Endothelial cell of umbilical vein (primary cell): ENCODE measurements around the gene PPIP5K1. TPM values are rescaled to one million over a fixed set of nuclear protein-coding genes. Genes with fewer than 3 reads are reported as not detected.
"Not testable (repeated sequence)": the region's sequence is repeated elsewhere in the genome, so short reads cannot be mapped to it uniquely, and the experiment has no call there.

ENCODE experiments used
- BruUV-seq: library from RNA; stranded (reverse); fragments of 400-500 nt; replicated peaks from 2 replicates; lab custom pipeline; 2021; lab: Mats Ljungman, UMichigan
- CTCF ChIA-PET: fragments of 300-600, 350-600 bp; sonication (Branson Sonifier 250); formaldehyde crosslinking; loops from one replicate; lab custom pipeline; 2021; ENCODE audit warnings: antibody characterized with exemption, inconsistent platforms; lab: Charles Lee
- POLR2A ChIA-PET: fragments of 300-600, 350-600 bp; sonication (Branson Sonifier 250); formaldehyde crosslinking; loops from one replicate; lab custom pipeline; 2021; ENCODE audit warnings: antibody characterized with exemption, inconsistent platforms; lab: Charles Lee
- DNase-seq: peaks from one replicate; pipeline ENCODE4 v3.0.0-alpha.2; 2011; ENCODE audit warnings: low read depth, low spot score
- FAIRE-seq: peaks from 2 replicates; lab custom pipeline; 2011; peaks lifted over from hg19 to GRCh38; lab: Jason Lieb, UNC
- H2AFZ ChIP-seq: 2 replicates; pipeline ENCODE4 v1.6.0; 2012; ENCODE audit warnings: low read depth, low read length, control low read depth, inconsistent platforms
- H3K27ac ChIP-seq: 2 replicates; pipeline ENCODE4 v1.5.1; 2011; ENCODE audit warnings: low read depth, mild to moderate bottlenecking, control low read depth, low read length, moderate library complexity; ENCODE audit not compliant: insufficient read depth
- H3K27me3 ChIP-seq, 2 experiments: 2 replicates each; pipeline versions ENCODE4 v1.6.0 to v1.6.1; 2011; ENCODE audit warnings: low read length in 2 of 2, mixed read lengths in 1 of 2; ENCODE audit not compliant: control insufficient read depth in 2 of 2, insufficient read depth in 2 of 2
- H3K36me3 ChIP-seq, 2 experiments: 2 replicates in 1 of 2; 3 replicates in 1 of 2; pipeline ENCODE4 v1.5.1; 2011; ENCODE audit warnings: low read length in 2 of 2, mild to moderate bottlenecking in 1 of 2, moderate library complexity in 1 of 2; ENCODE audit not compliant: control insufficient read depth in 2 of 2, insufficient read depth in 2 of 2; ENCODE audit errors: extremely low read depth in 1 of 2
- H3K4me1 ChIP-seq: 3 replicates; pipeline ENCODE4 v1.5.1; 2011; ENCODE audit warnings: mild to moderate bottlenecking, low read length; ENCODE audit not compliant: control insufficient read depth, insufficient read depth; ENCODE audit errors: extremely low read depth
- H3K4me2 ChIP-seq: 2 replicates; pipeline ENCODE4 v1.6.1; 2011; ENCODE audit warnings: low read length, control low read depth, mixed read lengths; ENCODE audit not compliant: insufficient read depth
- H3K4me3 ChIP-seq, 3 experiments: fragments of 200-600 bp in 1 of 3; sonication (generic), shearing (Covaris generic) in 1 of 3; replicated peaks in 1 of 3; 2 replicates each; pipeline ENCODE4 v1.5.1; 2011 to 2016; ENCODE audit warnings: control low read depth in 3 of 3, low read length in 3 of 3, mild to moderate bottlenecking in 2 of 3, inconsistent platforms in 1 of 3, low read depth in 1 of 3, moderate library complexity in 1 of 3; ENCODE audit not compliant: insufficient read depth in 1 of 3
- H3K79me2 ChIP-seq: 2 replicates; pipeline ENCODE4 v1.6.0; 2012; ENCODE audit warnings: low read length, inconsistent platforms; ENCODE audit not compliant: control insufficient read depth, insufficient read depth
- H3K9ac ChIP-seq: replicated peaks from 2 replicates; pipeline ENCODE3; 2011; ENCODE audit warnings: low read length, control low read depth; ENCODE audit not compliant: insufficient read depth; ENCODE audit errors: extremely low read depth
- H3K9me1 ChIP-seq: replicated peaks from 3 replicates; pipeline ENCODE4 v1.6.0; 2011; ENCODE audit warnings: mild to moderate bottlenecking, low read length; ENCODE audit not compliant: control insufficient read depth, insufficient read depth; ENCODE audit errors: extremely low read depth
- H3K9me3 ChIP-seq: replicated peaks from 2 replicates; pipeline ENCODE4 v1.5.1; 2012; ENCODE audit warnings: low read length, inconsistent platforms; ENCODE audit not compliant: control insufficient read depth, insufficient read depth
- H4K20me1 ChIP-seq: replicated peaks from 2 replicates; pipeline ENCODE3; 2011; ENCODE audit warnings: mild to moderate bottlenecking, low read length; ENCODE audit not compliant: control insufficient read depth, insufficient read depth; ENCODE audit errors: extremely low read depth
- EZH2 ChIP-seq: IDR thresholded peaks from 2 replicates; pipeline ENCODE4 v1.6.1; 2012; ENCODE audit warnings: borderline replicate concordance, low read depth, mild to moderate bottlenecking, moderate library complexity, low read length, inconsistent platforms; ENCODE audit not compliant: severe bottlenecking
- FOS ChIP-seq: IDR thresholded peaks from 2 replicates; pipeline ENCODE4 v1.6.1; 2011; ENCODE audit warnings: mild to moderate bottlenecking, low read length, moderate library complexity, borderline replicate concordance; ENCODE audit not compliant: insufficient read depth
- GATA2 ChIP-seq: IDR thresholded peaks from 2 replicates; pipeline ENCODE4 v1.7.0; 2011; ENCODE audit warnings: low read depth, mild to moderate bottlenecking, moderate library complexity, mixed read lengths, low read length; ENCODE audit not compliant: insufficient read length, insufficient read depth
- JUN ChIP-seq: IDR thresholded peaks from 2 replicates; pipeline ENCODE4 v1.6.1; 2011; ENCODE audit warnings: borderline replicate concordance, low read depth; ENCODE audit not compliant: insufficient read length, insufficient read depth
- MYC ChIP-seq: IDR thresholded peaks from one replicate; pipeline ENCODE4 v1.6.1; 2011; ENCODE audit warnings: mild to moderate bottlenecking, low read depth, low read length
- POLR2A ChIP-seq: IDR thresholded peaks from 2 replicates; pipeline ENCODE4 v1.6.1; 2012; ENCODE audit warnings: low read depth, mild to moderate bottlenecking, control low read depth, low read length
- POLR2AphosphoS5 ChIP-seq: IDR thresholded peaks from 2 replicates; pipeline ENCODE4 v1.6.1; 2012; ENCODE audit warnings: low read depth, mild to moderate bottlenecking, control low read depth, low read length, moderate library complexity; ENCODE audit not compliant: insufficient read depth
- dilution Hi-C: fragments of 300-500 bp; cut with MboI; formaldehyde crosslinking; loops from one replicate; pipeline ENCODE4 v1.15.0; 2019; ENCODE audit warnings: low sequenced_read_pairs; ENCODE audit not compliant: extremely low pct_ligation_motif_present
- intact Hi-C: fragments of 100-400 bp; cut with micrococcal nuclease; formaldehyde crosslinking; loops from one replicate; pipeline ENCODE4 v1.10.0; 2022
- polyA plus RNA-seq, 4 experiments: library from polyadenylated mRNA; depleted of rRNA in 3 of 4; stranded (reverse) in 3 of 4; unstranded in 1 of 4; fragments of >200 nt; gene quantifications; 2 replicates each; pipeline versions ENCODE4 v1.2.1 to v1.2.3, GENCODE V29; 2011 to 2012; ENCODE audit warnings: missing spikeins in 1 of 4
- total RNA-seq: library from RNA; stranded (reverse); gene quantifications from 2 replicates; pipeline ENCODE4 v1.2.3, GENCODE V29; 2021
- TF ChIP-seq, protein P1 (sequence below), 2 donors: IDR thresholded peaks; 1 replicate in 1 of 2; 2 replicates in 1 of 2; pipeline ENCODE4 v1.5.1; 2011; ENCODE audit warnings: low read length in 2 of 2, mild to moderate bottlenecking in 2 of 2, moderate library complexity in 2 of 2, control low read depth in 1 of 2, inconsistent platforms in 1 of 2, low read depth in 1 of 2; ENCODE audit not compliant: insufficient read depth in 1 of 2; ENCODE audit errors: extremely low read depth in 1 of 2
- TF ChIP-seq, protein P2 (sequence below): IDR thresholded peaks from 2 replicates; pipeline ENCODE4 v1.6.1; 2011; ENCODE audit not compliant: insufficient read depth, insufficient read length

The PPIP5K1 gene
- total and polyA plus RNA-seq, 2 donors (not counting 3 experiments of a cell fraction or from before 2014, with no cell fraction given) = 22.2 to 35.3 TPM

DNA sequence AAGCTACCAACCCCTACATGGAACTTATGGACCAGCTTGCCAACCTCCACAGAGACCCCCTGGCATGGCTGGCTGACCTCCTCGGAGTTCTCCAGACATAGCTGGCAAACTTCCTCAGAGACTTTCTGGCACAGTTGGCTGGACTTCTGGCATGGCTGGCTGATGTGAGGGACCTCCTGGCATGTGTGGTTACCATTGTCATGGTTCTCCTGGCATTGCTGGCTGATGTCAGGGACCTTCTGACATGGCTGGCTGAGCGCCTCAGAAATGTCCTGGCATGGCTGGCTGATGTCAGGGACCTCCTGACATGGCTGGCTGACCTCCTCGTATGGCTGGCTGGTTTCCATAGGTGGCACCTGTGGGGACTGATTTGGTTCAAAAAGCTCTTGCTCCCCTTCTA, 55.1 kb downstream of the PPIP5K1 start:
- no peak overlapping the region for H2AFZ ChIP-seq
- DNase-seq (no peak), FAIRE-seq (no peak)
- no peaks in the 10 kb centered on the region for H3K9me1 ChIP-seq
- POLR2A ChIA-PET = no interaction called here
- CTCF ChIA-PET = no interaction called here
- no peaks in the 10 kb centered on the region for H4K20me1 ChIP-seq
- H3K4me2 ChIP-seq = no peak overlapping the region
- H3K4me3 ChIP-seq = no peak overlapping the region
- no peaks in the 10 kb centered on the region for H3K9me3 ChIP-seq
- peaks cover 0 to 2% of the 10 kb centered on the region in 2 experiments for H3K36me3 ChIP-seq
- H3K79me2 ChIP-seq = no peaks in the 10 kb centered on the region
- H3K4me1 ChIP-seq = no peaks in the 10 kb centered on the region
- dilution Hi-C loops (no loop called here), intact Hi-C loops (no loop called here)
- no peaks in the 10 kb centered on the region for H3K27me3 ChIP-seq
- TF ChIP-seq POLR2AphosphoS5 (no peak), POLR2A (no peak), JUN (no peak), GATA2 (no peak), EZH2 (no peak), FOS (no peak), MYC (no peak)
- TF ChIP-seq, protein P1, sequence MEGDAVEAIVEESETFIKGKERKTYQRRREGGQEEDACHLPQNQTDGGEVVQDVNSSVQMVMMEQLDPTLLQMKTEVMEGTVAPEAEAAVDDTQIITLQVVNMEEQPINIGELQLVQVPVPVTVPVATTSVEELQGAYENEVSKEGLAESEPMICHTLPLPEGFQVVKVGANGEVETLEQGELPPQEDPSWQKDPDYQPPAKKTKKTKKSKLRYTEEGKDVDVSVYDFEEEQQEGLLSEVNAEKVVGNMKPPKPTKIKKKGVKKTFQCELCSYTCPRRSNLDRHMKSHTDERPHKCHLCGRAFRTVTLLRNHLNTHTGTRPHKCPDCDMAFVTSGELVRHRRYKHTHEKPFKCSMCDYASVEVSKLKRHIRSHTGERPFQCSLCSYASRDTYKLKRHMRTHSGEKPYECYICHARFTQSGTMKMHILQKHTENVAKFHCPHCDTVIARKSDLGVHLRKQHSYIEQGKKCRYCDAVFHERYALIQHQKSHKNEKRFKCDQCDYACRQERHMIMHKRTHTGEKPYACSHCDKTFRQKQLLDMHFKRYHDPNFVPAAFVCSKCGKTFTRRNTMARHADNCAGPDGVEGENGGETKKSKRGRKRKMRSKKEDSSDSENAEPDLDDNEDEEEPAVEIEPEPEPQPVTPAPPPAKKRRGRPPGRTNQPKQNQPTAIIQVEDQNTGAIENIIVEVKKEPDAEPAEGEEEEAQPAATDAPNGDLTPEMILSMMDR (IDR thresholded peaks at IDR 0.05; ENCODE audit: extremely low read depth in 1 of 2, insufficient read depth in 1 of 2, low read depth in 1 of 2, low read length in 2 of 2) = no peak
- TF ChIP-seq, protein P2, sequence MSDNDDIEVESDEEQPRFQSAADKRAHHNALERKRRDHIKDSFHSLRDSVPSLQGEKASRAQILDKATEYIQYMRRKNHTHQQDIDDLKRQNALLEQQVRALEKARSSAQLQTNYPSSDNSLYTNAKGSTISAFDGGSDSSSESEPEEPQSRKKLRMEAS = no peak
- H3K27ac ChIP-seq = no peak overlapping the region
- BruUV-seq = no TSS peak
- no peak overlapping the region for H3K9ac ChIP-seq

DNA sequence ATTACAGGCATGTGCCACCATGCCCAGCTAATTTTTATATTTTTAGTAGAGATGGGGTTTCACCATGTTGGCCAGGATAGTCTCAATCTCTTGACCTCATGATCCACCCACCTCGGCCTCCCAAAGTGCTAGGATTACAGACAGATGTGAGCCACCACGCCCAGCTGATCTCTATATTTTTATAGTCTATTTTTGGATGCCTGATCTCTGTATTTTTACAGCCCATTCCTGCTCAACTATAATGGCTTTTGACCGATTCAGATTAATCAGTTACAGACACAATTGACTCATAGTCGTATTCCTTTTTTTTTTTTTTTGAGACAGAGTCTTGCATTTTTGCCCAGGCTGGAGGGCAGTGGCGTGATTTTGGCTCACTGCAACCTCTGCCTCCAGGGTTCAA, 57.2 kb downstream of the PPIP5K1 start:
- BruUV-seq, H2AFZ ChIP-seq, DNase-seq, intact Hi-C loops, H3K9me1 ChIP-seq, H3K4me1 ChIP-seq, H3K27me3 ChIP-seq, H3K36me3 ChIP-seq, H3K79me2 ChIP-seq, H3K4me3 ChIP-seq, FAIRE-seq, H3K27ac ChIP-seq, H3K4me2 ChIP-seq, H4K20me1 ChIP-seq, H3K9ac ChIP-seq, dilution Hi-C loops, H3K9me3 ChIP-seq: not testable (repeated sequence)
- CTCF ChIA-PET = interaction anchor here (0.7 kb wide), 1 partner anchor 1827 kb away, joined by 3 read pairs; no protein-coding TSS in a partner anchor
- POLR2A ChIA-PET = interaction anchor here (0.5 kb wide), 1 partner anchor 51 kb away, joined by 3 read pairs; no protein-coding TSS in a partner anchor
